Upper lobe of left lung (tissue), 6 donors: ENCODE results near the gene CXCR5. TPM values are rescaled to one million over a fixed set of nuclear protein-coding genes. Genes with fewer than 3 reads are reported as not detected.
A peak's percentile ranks its signal among the peaks of the same experiment; 100 is the strongest.

Source experiments
- ATAC-seq, 2 donors: fragments of 200-7000 bp; cut with Tn5 transposase; one replicate each; pipeline ENCODE4 v1.9.1; 2022; ENCODE audit warnings: mild to moderate bottlenecking in 2 of 2, moderate library complexity in 2 of 2; ENCODE audit not compliant: low FRiP score in 2 of 2
- DNase-seq, 2 donors: peaks; one replicate each; pipeline ENCODE4 v3.0.0-alpha.2; 2019 to 2020
- H3K27ac ChIP-seq, 4 donors: fragments of 200-600 bp; sonication (generic); one replicate each; pipeline ENCODE4 v1.5.1; 2016 to 2019
- H3K27me3 ChIP-seq, 4 donors: fragments of 200-600 bp; sonication (generic); one replicate each; pipeline ENCODE4 v1.5.1; 2017 to 2019
- H3K36me3 ChIP-seq, 4 donors: fragments of 200-600 bp; sonication (generic); one replicate each; pipeline ENCODE4 v1.5.1; 2016 to 2019
- H3K4me1 ChIP-seq, 4 donors: fragments of 200-600 bp; sonication (generic); one replicate each; pipeline ENCODE4 v1.5.1; 2018 to 2019
- H3K4me3 ChIP-seq, 4 donors: fragments of 200-600 bp; sonication (generic); one replicate each; pipeline ENCODE4 v1.5.1; 2017 to 2019; ENCODE audit warnings: mild to moderate bottlenecking in 2 of 4, moderate library complexity in 1 of 4
- H3K9me3 ChIP-seq, 4 donors: fragments of 200-600 bp; sonication (generic); one replicate each; pipeline ENCODE4 v1.5.1; 2018 to 2019
- CTCF ChIP-seq, 6 experiments: fragments of 450-650 bp in 4 of 6; fragments of 200-600 bp in 2 of 6; sonication (generic) in 2 of 6; IDR thresholded peaks; one replicate each; pipeline ENCODE4 v1.5.1; 2016 to 2019; ENCODE audit warnings: antibody characterized with exemption in 6 of 6
- EP300 ChIP-seq, 4 donors: sonication (generic); formaldehyde crosslinking; IDR thresholded peaks; one replicate each; pipeline ENCODE4 v1.5.1; 2017; ENCODE audit warnings: antibody characterized with exemption in 4 of 4, control low read depth in 2 of 4
- POLR2A ChIP-seq, 4 donors: fragments of 450-650 bp; IDR thresholded peaks; one replicate each; pipeline ENCODE4 v1.5.1; 2016 to 2017; ENCODE audit warnings: antibody characterized with exemption in 4 of 4, mild to moderate bottlenecking in 2 of 4
- POLR2AphosphoS5 ChIP-seq, 2 donors: sonication (generic); formaldehyde crosslinking; IDR thresholded peaks; one replicate each; pipeline ENCODE4 v1.5.1; 2017; ENCODE audit warnings: antibody characterized with exemption in 2 of 2
- WGBS, 2 donors: methylation state at CpG; one replicate each; pipeline ENCODE4 v1.1.5; 2017 to 2018; 5-methylcytosine and 5-hydroxymethylcytosine counted together
- total RNA-seq, 6 donors: library from RNA; depleted of rRNA in 4 of 6; stranded (reverse); fragments of >200 nt in 4 of 6; gene quantifications; one replicate each; pipeline versions ENCODE4 v1.1.0 to v1.2.1, GENCODE V29; 2016 to 2021
- donor health status: DM: no; HTN: no; CAD: no; lungs with moderate emphysema.
- donor health status: DM: no; HTN: yes; CAD: no; lungs with severe emphysema.

The CXCR5 gene
- total RNA-seq, 6 donors from 2014 or later = under 0.01 to 0.17 (median 0.16) TPM; not detected in 2

- no peak overlapping the region for H3K4me3 ChIP-seq
- ATAC-seq (no peak), DNase-seq (no peak)
- WGBS, 2 donors = 3% methylated on average over 4 of the region's 4 CpGs
- no peaks in the 10 kb centered on the region for H3K9me3 ChIP-seq
- no peak overlapping the region for H3K27ac ChIP-seq
- H3K4me1 ChIP-seq = peaks cover 8 to 27% (median 17%) of the 10 kb centered on the region in 4 donors
- H3K27me3 ChIP-seq = no peaks in the 10 kb centered on the region
- no peak for TF ChIP-seq POLR2A (IDR thresholded peaks at IDR 0.05)
- TF ChIP-seq CTCF (IDR thresholded peaks at IDR 0.05) = no peak
- no peak for TF ChIP-seq EP300 (IDR thresholded peaks at IDR 0.05)
- no peak for TF ChIP-seq POLR2AphosphoS5 (IDR thresholded peaks at IDR 0.05)
- H3K36me3 ChIP-seq = peaks cover 0 to 9% (median 4%) of the 10 kb centered on the region in 4 donors
These were observed 8.8 kb downstream of the CXCR5 start for GRCh38 chr11:118892514-118892913.

- H3K27me3 ChIP-seq = no peaks in the 10 kb centered on the region
- ATAC-seq (no peak), DNase-seq (no peak)
- H3K27ac ChIP-seq = no peak overlapping the region
- no peaks in the 10 kb centered on the region for H3K9me3 ChIP-seq
- H3K36me3 ChIP-seq = peaks cover 0 to 13% (median 5%) of the 10 kb centered on the region in 4 donors
- WGBS, 2 donors = 67 to 69% methylated on average over 6 to 8 of the region's 8 CpGs
- no peak overlapping the region for H3K4me3 ChIP-seq
- peaks cover 8 to 25% (median 16%) of the 10 kb centered on the region in 4 donors for H3K4me1 ChIP-seq
- TF ChIP-seq POLR2A (IDR thresholded peaks at IDR 0.05) (no peak), EP300 (IDR thresholded peaks at IDR 0.05) (no peak), POLR2AphosphoS5 (IDR thresholded peaks at IDR 0.05) (no peak), CTCF (IDR thresholded peaks at IDR 0.05) (no peak)
These were observed 9.3 kb downstream of the CXCR5 start for GRCh38 chr11:118892964-118893363.

GRCh38 chr11:118893662-118894061 is 10.0 kb downstream of the CXCR5 start:
- Histone ChIP-seq H3K36me3 (peaks cover 0 to 20% (median 9%) of the 10 kb centered on the region in 4 donors), H3K27ac (no peak overlapping the region), H3K9me3 (no peaks in the 10 kb centered on the region), H3K4me1 (peaks cover 8 to 25% (median 13%) of the 10 kb centered on the region in 4 donors), H3K4me3 (no peak overlapping the region), H3K27me3 (no peaks in the 10 kb centered on the region)
- DNase-seq = peak in 1 of 2 donors; percentile 62
- WGBS, 2 donors = 95 to 97% methylated on average over 18 to 22 of the region's 22 CpGs
- no peak for ATAC-seq
- TF ChIP-seq EP300 (IDR thresholded peaks at IDR 0.05) = no peak
- TF ChIP-seq CTCF (IDR thresholded peaks at IDR 0.05) = no peak
- no peak for TF ChIP-seq POLR2A (IDR thresholded peaks at IDR 0.05)
- TF ChIP-seq POLR2AphosphoS5 (IDR thresholded peaks at IDR 0.05) = no peak

- TF ChIP-seq POLR2A (IDR thresholded peaks at IDR 0.05) (no peak), CTCF (IDR thresholded peaks at IDR 0.05) (no peak), POLR2AphosphoS5 (IDR thresholded peaks at IDR 0.05) (no peak), EP300 (IDR thresholded peaks at IDR 0.05) (no peak)
- no peak overlapping the region for H3K27ac ChIP-seq
- H3K4me1 ChIP-seq = peaks cover 8 to 25% (median 12%) of the 10 kb centered on the region in 4 donors
- peaks cover 0 to 25% (median 15%) of the 10 kb centered on the region in 4 donors for H3K36me3 ChIP-seq
- no peak overlapping the region for H3K4me3 ChIP-seq
- H3K27me3 ChIP-seq = no peaks in the 10 kb centered on the region
- ATAC-seq (no peak), DNase-seq (peak in 1 of 2 donors; percentile 70)
- H3K9me3 ChIP-seq = no peaks in the 10 kb centered on the region
- WGBS, 2 donors = 88 to 94% methylated on average over 19 of the region's 19 CpGs
These were observed 10.5 kb downstream of the CXCR5 start for GRCh38 chr11:118894192-118894591.
